Activated CD4-positive, CD25-positive, alpha-beta regulatory T cell treated with anti-CD3 and anti-CD28 coated beads, Interleukin-2, amount 50 U/mL, for 24 hours (primary cell): Measurements from ENCODE around the gene PNKP.

Experiments
- ATAC-seq, 2 donors: fragments of 150-1000 bp; cut with Tn5 transposase; one replicate each; pipeline ENCODE4 v1.10.0; 2021; ENCODE audit warnings: mild to moderate bottlenecking in 1 of 2, moderate library complexity in 1 of 2

Gene PNKP

DNA sequence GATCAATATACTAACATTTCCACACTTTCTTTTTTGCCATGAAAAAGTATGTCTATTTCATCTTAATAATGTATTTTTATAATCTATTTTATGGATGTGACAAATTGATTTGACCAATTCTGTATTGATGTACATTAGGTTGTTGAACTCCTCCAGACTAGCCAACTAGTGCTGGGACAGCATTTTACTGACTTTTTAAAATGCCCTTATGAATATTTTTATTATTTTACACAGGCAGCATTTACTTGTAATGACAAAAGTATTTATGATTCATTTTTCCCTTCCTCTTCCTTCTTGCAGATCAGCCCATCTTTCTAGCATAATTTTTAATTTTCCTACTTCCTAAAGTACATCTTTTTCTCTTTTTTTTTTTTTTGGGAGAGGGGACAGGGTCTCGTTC lies 53.4 kb downstream of the PNKP start:
- no peak for ATAC-seq

DNA sequence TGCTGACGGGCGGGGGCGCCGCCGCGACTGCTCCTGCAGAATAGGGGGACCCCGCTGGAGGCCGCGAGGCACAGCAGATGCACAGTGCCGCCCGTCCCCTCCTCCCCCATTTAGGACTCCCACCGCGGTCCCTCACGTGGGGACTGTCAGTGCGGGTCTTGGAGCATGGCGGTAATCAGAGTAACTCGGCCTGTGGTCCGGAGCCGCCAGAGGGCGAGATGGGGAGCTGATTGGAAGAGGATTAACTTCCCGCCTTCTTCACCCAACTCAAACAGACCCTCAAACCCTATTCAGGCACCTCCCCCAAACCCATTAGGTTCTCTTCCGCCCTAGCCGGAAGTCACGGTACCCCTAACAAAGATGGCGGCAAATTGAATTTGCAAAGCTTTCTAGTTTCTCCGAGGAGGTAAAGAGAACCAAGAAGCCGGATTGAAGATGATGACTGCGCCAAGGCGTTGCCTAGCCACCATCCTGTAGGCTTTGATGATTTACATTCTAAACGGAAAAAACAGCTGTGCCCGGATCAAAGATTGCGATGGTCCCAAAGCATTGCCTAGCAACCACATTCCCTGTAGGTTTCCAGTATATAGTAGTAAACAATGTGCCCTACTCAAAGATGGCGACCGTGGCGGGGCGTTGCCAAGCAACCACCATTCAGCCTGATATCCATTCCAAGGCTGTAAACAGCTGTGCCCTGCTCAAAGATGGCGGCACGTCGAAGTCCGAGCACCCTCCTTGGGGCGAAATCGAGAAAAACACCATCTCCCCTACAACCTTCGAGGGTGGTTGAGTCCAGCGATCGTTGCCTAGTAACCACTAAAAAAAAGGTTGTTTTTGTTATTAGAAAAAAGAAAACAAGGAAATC lies 54.1 kb downstream of the PNKP start, which contains the start of gene FUZ:
Gene FUZ (minus strand): TSS at position 296 of the 865 bp plus-strand sequence. CDS start 186 bp downstream, at position 110.
- peak; percentile 70 to 72 for ATAC-seq

DNA sequence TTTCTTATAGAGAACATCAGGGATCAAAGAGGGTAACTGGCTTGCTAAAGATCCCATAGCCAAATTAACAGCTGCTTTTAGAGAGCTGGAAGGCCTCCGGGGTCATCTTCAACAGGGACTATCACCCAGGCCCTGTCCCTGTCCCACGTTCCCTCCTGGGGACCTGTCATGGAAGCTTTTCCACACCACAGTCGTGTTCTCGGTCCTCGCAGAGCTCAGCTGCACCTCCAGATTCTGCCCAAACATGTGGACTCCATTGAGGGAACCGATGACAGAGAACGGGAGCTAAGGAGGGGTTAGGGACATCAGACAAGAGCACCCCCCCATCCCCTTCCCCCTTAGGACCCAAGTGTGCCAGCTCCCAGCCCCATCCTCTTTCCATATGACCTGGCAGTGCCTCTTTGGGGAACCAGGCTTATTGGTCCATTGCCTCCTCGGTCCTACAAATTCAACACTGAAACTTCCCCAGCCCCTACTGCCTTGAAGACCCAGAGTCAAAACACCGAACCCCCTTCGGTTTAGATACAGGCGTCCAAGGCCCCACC lies 54.9 kb downstream of the PNKP start:
- no peak for ATAC-seq

DNA sequence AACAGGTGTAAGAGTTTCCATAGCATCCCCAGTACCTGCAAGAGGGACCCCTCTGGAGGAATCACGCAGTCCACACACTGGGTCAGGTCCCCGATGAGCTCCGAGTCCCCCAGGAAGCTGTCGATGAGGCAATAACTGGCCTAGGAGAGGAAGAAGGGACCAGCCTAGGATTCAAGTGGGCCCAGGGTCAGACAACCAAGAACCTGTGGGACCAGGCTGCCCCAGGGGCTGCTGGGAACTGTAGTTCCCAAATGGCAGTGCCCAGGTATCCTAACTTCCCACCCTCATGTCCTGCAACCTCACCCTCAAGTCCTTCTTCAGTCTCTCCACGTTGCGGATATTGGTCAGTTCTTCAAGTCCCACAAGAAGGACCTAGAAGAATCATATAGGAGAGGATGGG lies 56.0 kb downstream of the PNKP start:
- ATAC-seq = no peak
